Liver (tissue), 9 donors: Measurements from ENCODE around the gene SPDYE4. TPM values are rescaled to one million over a fixed set of nuclear protein-coding genes. Genes with fewer than 3 reads are reported as not detected.

Experiments
- DNase-seq: peaks from one replicate; pipeline ENCODE4 v3.0.0-alpha.2; 2017; ENCODE audit warnings: low spot score
- H3K27ac ChIP-seq, 2 donors: one replicate each; pipeline ENCODE4 v1.7.0; 2013; ENCODE audit warnings: inconsistent platforms in 2 of 2, low read length in 2 of 2, control low read depth in 1 of 2, low read depth in 1 of 2, mild to moderate bottlenecking in 1 of 2
- H3K27me3 ChIP-seq, 4 donors: one replicate each; pipeline versions ENCODE4 v1.6.1 to v1.7.0; 2013; ENCODE audit warnings: low read length in 3 of 4, inconsistent platforms in 1 of 4, mild to moderate bottlenecking in 1 of 4, moderate library complexity in 1 of 4; ENCODE audit not compliant: control insufficient read depth in 4 of 4, insufficient read depth in 4 of 4
- H3K36me3 ChIP-seq, 4 donors: one replicate each; pipeline versions ENCODE4 v1.6.1 to v1.7.0; 2013; ENCODE audit warnings: low read length in 3 of 4, mild to moderate bottlenecking in 3 of 4, low read depth in 1 of 4, moderate library complexity in 1 of 4; ENCODE audit not compliant: control insufficient read depth in 4 of 4, insufficient read depth in 3 of 4
- H3K4me1 ChIP-seq, 4 donors: one replicate each; pipeline versions ENCODE4 v1.6.1 to v1.7.0; 2013; ENCODE audit warnings: low read length in 3 of 4, mild to moderate bottlenecking in 3 of 4, moderate library complexity in 1 of 4; ENCODE audit not compliant: control insufficient read depth in 4 of 4, insufficient read depth in 4 of 4
- H3K4me3 ChIP-seq, 3 donors: one replicate each; pipeline versions ENCODE4 v1.6.1 to v1.7.0; 2013; ENCODE audit warnings: low read length in 3 of 3, control low read depth in 1 of 3, low read depth in 1 of 3, mild to moderate bottlenecking in 1 of 3
- H3K9ac ChIP-seq, 2 donors: one replicate each; pipeline ENCODE4 v1.7.0; 2013; ENCODE audit warnings: low read length in 2 of 2, mild to moderate bottlenecking in 2 of 2, moderate library complexity in 2 of 2, control low read depth in 1 of 2, low read depth in 1 of 2
- H3K9me3 ChIP-seq, 4 donors: one replicate each; pipeline versions ENCODE4 v1.6.1 to v1.7.0; 2013; ENCODE audit warnings: low read length in 3 of 4; ENCODE audit not compliant: control insufficient read depth in 4 of 4
- EGR1 ChIP-seq, 2 donors: IDR thresholded peaks; 2 replicates each; pipeline ENCODE4 v1.6.1; 2016 to 2018; ENCODE audit warnings: antibody characterized with exemption in 2 of 2, low read depth in 2 of 2
- FOXA1 ChIP-seq: IDR thresholded peaks from 2 replicates; pipeline ENCODE4 v1.6.1; 2016; ENCODE audit warnings: antibody characterized with exemption
- FOXA2 ChIP-seq: IDR thresholded peaks from 2 replicates; pipeline ENCODE4 v1.6.1; 2016; ENCODE audit warnings: antibody characterized with exemption
- GABPA ChIP-seq, 2 donors: IDR thresholded peaks in 1 of 2; conservative IDR thresholded peaks in 1 of 2; 2 replicates each; pipeline ENCODE4 v1.6.1; 2016; ENCODE audit warnings: antibody characterized with exemption in 2 of 2, mild to moderate bottlenecking in 1 of 2, moderate library complexity in 1 of 2
- HNF4A ChIP-seq, 2 donors: conservative IDR thresholded peaks; 2 replicates each; pipeline ENCODE4 v1.6.1; 2016; ENCODE audit warnings: antibody characterized with exemption in 2 of 2, mild to moderate bottlenecking in 2 of 2
- HNF4G ChIP-seq: IDR thresholded peaks from 2 replicates; pipeline ENCODE4 v1.6.1; 2016; ENCODE audit warnings: antibody characterized with exemption
- JUND ChIP-seq, 2 donors: IDR thresholded peaks; 2 replicates each; pipeline ENCODE4 v1.6.1; 2016; ENCODE audit warnings: antibody characterized with exemption in 2 of 2
- NR2F2 ChIP-seq: IDR thresholded peaks from 2 replicates; pipeline ENCODE4 v1.6.1; 2016; ENCODE audit warnings: antibody characterized with exemption
- RAD21 ChIP-seq, 2 donors: IDR thresholded peaks; 2 replicates each; pipeline ENCODE4 v1.6.1; 2016; ENCODE audit warnings: antibody characterized with exemption in 2 of 2, mild to moderate bottlenecking in 2 of 2
- RXRA ChIP-seq, 2 donors: IDR thresholded peaks; 2 replicates each; pipeline ENCODE4 v1.6.1; 2017 to 2018; ENCODE audit warnings: antibody characterized with exemption in 2 of 2, mild to moderate bottlenecking in 1 of 2
- SP1 ChIP-seq: IDR thresholded peaks from 2 replicates; pipeline ENCODE4 v1.6.1; 2018; ENCODE audit warnings: antibody characterized with exemption, mild to moderate bottlenecking
- TAF1 ChIP-seq: conservative IDR thresholded peaks from 2 replicates; pipeline ENCODE4 v1.6.1; 2016; ENCODE audit warnings: antibody characterized with exemption, mild to moderate bottlenecking
- YY1 ChIP-seq: IDR thresholded peaks from 2 replicates; pipeline ENCODE4 v1.6.1; 2016; ENCODE audit warnings: antibody characterized with exemption, mild to moderate bottlenecking
- WGBS: extraction: QIAGEN DNeasy Blood & Tissue Kit; methylation state at CpG from one replicate; pipeline ENCODE4 v1.1.7; 2013; 5-methylcytosine and 5-hydroxymethylcytosine counted together
- polyA plus RNA-seq, 2 donors: library from polyadenylated mRNA; stranded (reverse) in 1 of 2; unstranded in 1 of 2; fragments of 200-250 nt in 1 of 2; fragments of >200 nt in 1 of 2; fragmentation: Nextera tagmentation in 1 of 2; extraction: Ambion mirVana in 1 of 2; gene quantifications; one replicate each; pipeline versions ENCODE4 v1.2.1 to v1.2.3, GENCODE V29; 2013 to 2015
- total RNA-seq, 2 donors: library from RNA; depleted of rRNA; stranded (reverse); fragments of >200 nt; gene quantifications; one replicate each; pipeline ENCODE4 v1.2.3, GENCODE V29; 2014
- TF ChIP-seq, protein P1 (sequence below): IDR thresholded peaks from 2 replicates; pipeline ENCODE4 v1.6.1; 2016; ENCODE audit warnings: antibody characterized with exemption, mild to moderate bottlenecking
- TF ChIP-seq, protein P2 (sequence below): IDR thresholded peaks from 2 replicates; pipeline ENCODE4 v1.6.1; 2016; ENCODE audit warnings: antibody characterized with exemption
- TF ChIP-seq, protein P3 (sequence below): fragments of 150-350 bp; IDR thresholded peaks from 2 replicates; pipeline ENCODE4 v1.5.1; 2017; ENCODE audit warnings: improper control_type of control experiment, low read depth, low read length; ENCODE audit not compliant: missing input control
- TF ChIP-seq, protein P4 (sequence below): IDR thresholded peaks from 2 replicates; pipeline ENCODE4 v1.6.1; 2016; ENCODE audit warnings: antibody characterized with exemption
- TF ChIP-seq, protein P5 (sequence below): IDR thresholded peaks from 2 replicates; pipeline ENCODE4 v1.6.1; 2016; ENCODE audit warnings: antibody characterized with exemption
- donor health status: healthy.
- donor health status: healthy.
- donor health status: healthy.
- donor health status: healthy.
- donor health status: healthy.

SPDYE4 gene
- total and polyA plus RNA-seq, 4 donors: not detected

DNA sequence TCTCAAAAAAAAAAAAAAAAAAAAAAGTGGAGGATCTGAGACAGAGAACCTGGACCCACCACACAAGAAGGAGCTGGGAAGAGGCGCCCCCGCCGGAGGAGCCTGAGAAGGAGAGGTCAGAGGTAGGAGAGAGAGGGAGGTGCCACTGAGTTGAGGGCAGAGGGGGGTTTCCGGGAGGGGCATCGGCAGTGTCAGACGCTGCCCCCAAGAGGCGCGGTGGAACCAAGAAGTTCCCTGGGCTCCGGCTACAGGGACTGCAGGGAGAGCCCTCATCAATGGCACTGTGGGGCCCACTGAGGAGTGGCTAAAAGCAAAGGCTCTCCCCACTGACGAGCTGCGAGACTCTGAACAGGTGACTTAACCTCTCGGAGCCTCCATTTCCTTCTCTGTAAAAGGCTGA lies 17.9 kb downstream of the SPDYE4 start:
- Histone ChIP-seq H3K4me1 (peaks cover 0 to under 1% (median 0%) of the 10 kb centered on the region in 4 donors), H3K9me3 (no peaks in the 10 kb centered on the region), H3K36me3 (no peaks in the 10 kb centered on the region), H3K9ac (no peak overlapping the region), H3K27me3 (no peaks in the 10 kb centered on the region), H3K4me3 (no peak overlapping the region), H3K27ac (no peak overlapping the region)
- no peak for TF ChIP-seq FOXA2
- no peak for TF ChIP-seq RAD21 (IDR thresholded peaks at IDR 0.05)
- TF ChIP-seq, protein P1, sequence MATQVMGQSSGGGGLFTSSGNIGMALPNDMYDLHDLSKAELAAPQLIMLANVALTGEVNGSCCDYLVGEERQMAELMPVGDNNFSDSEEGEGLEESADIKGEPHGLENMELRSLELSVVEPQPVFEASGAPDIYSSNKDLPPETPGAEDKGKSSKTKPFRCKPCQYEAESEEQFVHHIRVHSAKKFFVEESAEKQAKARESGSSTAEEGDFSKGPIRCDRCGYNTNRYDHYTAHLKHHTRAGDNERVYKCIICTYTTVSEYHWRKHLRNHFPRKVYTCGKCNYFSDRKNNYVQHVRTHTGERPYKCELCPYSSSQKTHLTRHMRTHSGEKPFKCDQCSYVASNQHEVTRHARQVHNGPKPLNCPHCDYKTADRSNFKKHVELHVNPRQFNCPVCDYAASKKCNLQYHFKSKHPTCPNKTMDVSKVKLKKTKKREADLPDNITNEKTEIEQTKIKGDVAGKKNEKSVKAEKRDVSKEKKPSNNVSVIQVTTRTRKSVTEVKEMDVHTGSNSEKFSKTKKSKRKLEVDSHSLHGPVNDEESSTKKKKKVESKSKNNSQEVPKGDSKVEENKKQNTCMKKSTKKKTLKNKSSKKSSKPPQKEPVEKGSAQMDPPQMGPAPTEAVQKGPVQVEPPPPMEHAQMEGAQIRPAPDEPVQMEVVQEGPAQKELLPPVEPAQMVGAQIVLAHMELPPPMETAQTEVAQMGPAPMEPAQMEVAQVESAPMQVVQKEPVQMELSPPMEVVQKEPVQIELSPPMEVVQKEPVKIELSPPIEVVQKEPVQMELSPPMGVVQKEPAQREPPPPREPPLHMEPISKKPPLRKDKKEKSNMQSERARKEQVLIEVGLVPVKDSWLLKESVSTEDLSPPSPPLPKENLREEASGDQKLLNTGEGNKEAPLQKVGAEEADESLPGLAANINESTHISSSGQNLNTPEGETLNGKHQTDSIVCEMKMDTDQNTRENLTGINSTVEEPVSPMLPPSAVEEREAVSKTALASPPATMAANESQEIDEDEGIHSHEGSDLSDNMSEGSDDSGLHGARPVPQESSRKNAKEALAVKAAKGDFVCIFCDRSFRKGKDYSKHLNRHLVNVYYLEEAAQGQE: no peak
- TF ChIP-seq FOXA1: no peak
- TF ChIP-seq SP1: no peak
- TF ChIP-seq, protein P2, sequence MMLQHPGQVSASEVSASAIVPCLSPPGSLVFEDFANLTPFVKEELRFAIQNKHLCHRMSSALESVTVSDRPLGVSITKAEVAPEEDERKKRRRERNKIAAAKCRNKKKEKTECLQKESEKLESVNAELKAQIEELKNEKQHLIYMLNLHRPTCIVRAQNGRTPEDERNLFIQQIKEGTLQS: no peak
- no peak for TF ChIP-seq JUND (IDR thresholded peaks at IDR 0.05)
- TF ChIP-seq, protein P3, sequence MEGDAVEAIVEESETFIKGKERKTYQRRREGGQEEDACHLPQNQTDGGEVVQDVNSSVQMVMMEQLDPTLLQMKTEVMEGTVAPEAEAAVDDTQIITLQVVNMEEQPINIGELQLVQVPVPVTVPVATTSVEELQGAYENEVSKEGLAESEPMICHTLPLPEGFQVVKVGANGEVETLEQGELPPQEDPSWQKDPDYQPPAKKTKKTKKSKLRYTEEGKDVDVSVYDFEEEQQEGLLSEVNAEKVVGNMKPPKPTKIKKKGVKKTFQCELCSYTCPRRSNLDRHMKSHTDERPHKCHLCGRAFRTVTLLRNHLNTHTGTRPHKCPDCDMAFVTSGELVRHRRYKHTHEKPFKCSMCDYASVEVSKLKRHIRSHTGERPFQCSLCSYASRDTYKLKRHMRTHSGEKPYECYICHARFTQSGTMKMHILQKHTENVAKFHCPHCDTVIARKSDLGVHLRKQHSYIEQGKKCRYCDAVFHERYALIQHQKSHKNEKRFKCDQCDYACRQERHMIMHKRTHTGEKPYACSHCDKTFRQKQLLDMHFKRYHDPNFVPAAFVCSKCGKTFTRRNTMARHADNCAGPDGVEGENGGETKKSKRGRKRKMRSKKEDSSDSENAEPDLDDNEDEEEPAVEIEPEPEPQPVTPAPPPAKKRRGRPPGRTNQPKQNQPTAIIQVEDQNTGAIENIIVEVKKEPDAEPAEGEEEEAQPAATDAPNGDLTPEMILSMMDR: no peak
- no peak for TF ChIP-seq YY1
- WGBS: 65% methylated on average over 12 of the region's 12 CpGs
- DNase-seq: no peak

DNA sequence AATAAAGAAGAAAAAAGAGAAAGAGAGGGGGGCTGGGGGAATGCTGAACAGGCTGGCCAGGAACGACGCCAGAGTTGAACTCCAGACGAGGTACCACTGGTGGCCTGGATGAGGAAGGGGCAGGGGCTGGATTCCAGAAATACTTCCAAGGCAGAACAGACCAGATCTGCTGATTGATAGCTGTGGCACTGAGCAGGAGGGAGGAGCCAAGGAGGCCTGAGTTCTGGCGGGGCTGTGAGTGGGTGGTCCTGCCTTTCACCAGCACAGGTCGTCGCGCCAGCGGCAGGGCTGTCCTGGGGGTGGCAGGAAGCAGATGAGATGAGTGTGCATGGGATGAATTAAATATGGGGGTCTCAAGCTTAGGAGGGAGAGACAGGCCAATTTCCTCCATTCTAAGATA lies 19.2 kb downstream of the SPDYE4 start:
- Histone ChIP-seq H3K4me3 (no peak overlapping the region), H3K36me3 (no peaks in the 10 kb centered on the region), H3K27ac (no peak overlapping the region), H3K27me3 (no peaks in the 10 kb centered on the region), H3K4me1 (no peaks in the 10 kb centered on the region), H3K9me3 (no peaks in the 10 kb centered on the region), H3K9ac (no peak overlapping the region)
- TF ChIP-seq HNF4A (conservative IDR thresholded peaks at IDR 0.05) (no peak), FOXA2 (no peak), RXRA (IDR thresholded peaks at IDR 0.05) (no peak), JUND (IDR thresholded peaks at IDR 0.05) (no peak), SP1 (no peak), YY1 (no peak), GABPA (IDR thresholded peaks at IDR 0.05 in 1 of 2, conservative IDR thresholded peaks at IDR 0.05 in 1 of 2) (no peak), NR2F2 (no peak), HNF4G (no peak), EGR1 (IDR thresholded peaks at IDR 0.05; ENCODE audit: low read depth in 2 of 2) (no peak), RAD21 (IDR thresholded peaks at IDR 0.05) (no peak), FOXA1 (no peak), TAF1 (no peak)
- TF ChIP-seq, protein P3: no peak
- TF ChIP-seq, protein P2: no peak
- TF ChIP-seq, protein P4, sequence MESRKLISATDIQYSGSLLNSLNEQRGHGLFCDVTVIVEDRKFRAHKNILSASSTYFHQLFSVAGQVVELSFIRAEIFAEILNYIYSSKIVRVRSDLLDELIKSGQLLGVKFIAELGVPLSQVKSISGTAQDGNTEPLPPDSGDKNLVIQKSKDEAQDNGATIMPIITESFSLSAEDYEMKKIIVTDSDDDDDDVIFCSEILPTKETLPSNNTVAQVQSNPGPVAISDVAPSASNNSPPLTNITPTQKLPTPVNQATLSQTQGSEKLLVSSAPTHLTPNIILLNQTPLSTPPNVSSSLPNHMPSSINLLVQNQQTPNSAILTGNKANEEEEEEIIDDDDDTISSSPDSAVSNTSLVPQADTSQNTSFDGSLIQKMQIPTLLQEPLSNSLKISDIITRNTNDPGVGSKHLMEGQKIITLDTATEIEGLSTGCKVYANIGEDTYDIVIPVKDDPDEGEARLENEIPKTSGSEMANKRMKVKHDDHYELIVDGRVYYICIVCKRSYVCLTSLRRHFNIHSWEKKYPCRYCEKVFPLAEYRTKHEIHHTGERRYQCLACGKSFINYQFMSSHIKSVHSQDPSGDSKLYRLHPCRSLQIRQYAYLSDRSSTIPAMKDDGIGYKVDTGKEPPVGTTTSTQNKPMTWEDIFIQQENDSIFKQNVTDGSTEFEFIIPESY: no peak
- TF ChIP-seq, protein P1: no peak
- TF ChIP-seq, protein P5, sequence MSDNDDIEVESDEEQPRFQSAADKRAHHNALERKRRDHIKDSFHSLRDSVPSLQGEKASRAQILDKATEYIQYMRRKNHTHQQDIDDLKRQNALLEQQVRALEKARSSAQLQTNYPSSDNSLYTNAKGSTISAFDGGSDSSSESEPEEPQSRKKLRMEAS: no peak
- WGBS: 65% methylated on average over 8 of the region's 8 CpGs
- no peak for DNase-seq
